H9 (cell line): ENCODE results near the gene FYCO1. TPM values are rescaled to one million over a fixed set of nuclear protein-coding genes. Genes with fewer than 3 reads are reported as not detected.

Experiments
- DNase-seq: peaks from one replicate; pipeline ENCODE4 v3.0.0-alpha.2; 2017
- H2AFZ ChIP-seq: one replicate; pipeline ENCODE4 v1.6.1; 2013; ENCODE audit warnings: mild to moderate bottlenecking, low read length, control low read depth, moderate library complexity
- H2AK5ac ChIP-seq: 2 replicates; pipeline ENCODE4 v1.6.1; 2013; ENCODE audit warnings: low read length, control low read depth, mixed read lengths; ENCODE audit not compliant: insufficient read length
- H2BK120ac ChIP-seq: one replicate; pipeline ENCODE4 v1.6.1; 2013; ENCODE audit warnings: low read depth, mild to moderate bottlenecking, low read length, control low read depth, inconsistent platforms; ENCODE audit not compliant: poor library complexity, severe bottlenecking
- H2BK12ac ChIP-seq: 2 replicates; pipeline ENCODE4 v1.6.1; 2013; ENCODE audit warnings: low read length, control low read depth, mixed read lengths, low read depth; ENCODE audit not compliant: insufficient read length
- H2BK15ac ChIP-seq: 2 replicates; pipeline ENCODE4 v1.6.1; 2013; ENCODE audit warnings: low read depth, low read length, control low read depth
- H2BK20ac ChIP-seq: one replicate; pipeline ENCODE4 v1.6.1; 2013; ENCODE audit warnings: low read depth, mild to moderate bottlenecking, low read length, control low read depth, inconsistent platforms; ENCODE audit not compliant: poor library complexity, severe bottlenecking
- H2BK5ac ChIP-seq: 2 replicates; pipeline ENCODE4 v1.6.1; 2013; ENCODE audit warnings: low read length, control low read depth, mixed read lengths; ENCODE audit not compliant: insufficient read length
- H3K14ac ChIP-seq: 2 replicates; pipeline ENCODE4 v1.6.1; 2013; ENCODE audit warnings: low read length, control low read depth; ENCODE audit not compliant: insufficient read depth
- H3K18ac ChIP-seq: 2 replicates; pipeline ENCODE4 v1.6.1; 2013; ENCODE audit warnings: low read depth, mild to moderate bottlenecking, mixed read lengths, low read length, control low read depth; ENCODE audit not compliant: insufficient read length
- H3K23ac ChIP-seq: 2 replicates; pipeline ENCODE4 v1.6.1; 2013; ENCODE audit warnings: low read length, control low read depth, mixed read lengths, low read depth; ENCODE audit not compliant: insufficient read length
- H3K23me2 ChIP-seq: 2 replicates; pipeline ENCODE4 v1.6.1; 2013; ENCODE audit warnings: low read depth, mild to moderate bottlenecking, mixed read lengths, low read length, control low read depth; ENCODE audit not compliant: insufficient read length, poor library complexity, severe bottlenecking
- H3K27ac ChIP-seq: 2 replicates; pipeline ENCODE4 v1.5.1; 2013; ENCODE audit warnings: low read length, control low read depth, mixed read lengths, low read depth; ENCODE audit not compliant: insufficient read length
- H3K27me3 ChIP-seq: 2 replicates; pipeline ENCODE4 v1.6.1; 2013; ENCODE audit warnings: low read length, control low read depth, inconsistent platforms; ENCODE audit not compliant: insufficient read depth
- H3K4ac ChIP-seq: 2 replicates; pipeline ENCODE4 v1.6.1; 2013; ENCODE audit warnings: low read depth, mild to moderate bottlenecking, control low read depth, inconsistent platforms, low read length, moderate library complexity
- H3K4me1 ChIP-seq: 2 replicates; pipeline ENCODE4 v1.6.1; 2013; ENCODE audit warnings: low read length, control low read depth, inconsistent platforms; ENCODE audit not compliant: insufficient read depth
- H3K4me2 ChIP-seq: 2 replicates; pipeline ENCODE4 v1.6.1; 2013; ENCODE audit warnings: low read length, control low read depth, mixed read lengths; ENCODE audit not compliant: insufficient read length, insufficient read depth
- H3K56ac ChIP-seq: 2 replicates; pipeline ENCODE4 v1.6.1; 2013; ENCODE audit warnings: low read depth, mild to moderate bottlenecking, mixed read lengths, low read length, control low read depth; ENCODE audit not compliant: insufficient read length
- H3K79me1 ChIP-seq: 2 replicates; pipeline ENCODE4 v1.6.1; 2013; ENCODE audit warnings: low read depth, mild to moderate bottlenecking, moderate library complexity, low read length, control low read depth, inconsistent platforms; ENCODE audit not compliant: insufficient read depth, poor library complexity, severe bottlenecking
- H3K79me2 ChIP-seq: 2 replicates; pipeline ENCODE4 v1.6.1; 2013; ENCODE audit warnings: low read length, control low read depth, inconsistent platforms; ENCODE audit not compliant: insufficient read depth
- H3K9ac ChIP-seq: 2 replicates; pipeline ENCODE4 v1.6.1; 2013; ENCODE audit warnings: low read length, control low read depth, mixed read lengths; ENCODE audit not compliant: insufficient read length; ENCODE audit errors: extremely low read depth
- H3K9me3 ChIP-seq: one replicate; pipeline ENCODE4 v1.6.1; 2013; ENCODE audit warnings: low read depth, low read length, inconsistent platforms; ENCODE audit not compliant: control insufficient read depth
- H3T11ph ChIP-seq: one replicate; pipeline ENCODE4 v1.6.1; 2013; ENCODE audit warnings: mild to moderate bottlenecking, low read length, control low read depth, inconsistent platforms
- H4K20me1 ChIP-seq: one replicate; pipeline ENCODE4 v1.6.1; 2013; ENCODE audit not compliant: control insufficient read depth, insufficient read length, insufficient read depth
- H4K5ac ChIP-seq: 2 replicates; pipeline ENCODE4 v1.6.1; 2013; ENCODE audit warnings: low read depth, mild to moderate bottlenecking, mixed read lengths, low read length, control low read depth; ENCODE audit not compliant: insufficient read length
- H4K8ac ChIP-seq: replicated peaks from 2 replicates; pipeline ENCODE4 v1.6.1; 2013; ENCODE audit warnings: low read length, control low read depth, mixed read lengths, low read depth; ENCODE audit not compliant: insufficient read length
- H4K91ac ChIP-seq: 2 replicates; pipeline ENCODE4 v1.6.1; 2013; ENCODE audit warnings: low read depth, mild to moderate bottlenecking, moderate library complexity, mixed read lengths, low read length, control low read depth; ENCODE audit not compliant: insufficient read length
- H3K27ac Mint-ChIP-seq, 3 experiments: 2 replicates in 2 of 3; 3 replicates in 1 of 3; pipeline ENCODE4 v1.8.0; 2020 to 2021; ENCODE audit warnings: mixed read lengths in 3 of 3, mild to moderate bottlenecking in 1 of 3, moderate library complexity in 1 of 3
- H3K27me3 Mint-ChIP-seq: 2 replicates; pipeline ENCODE4 v1.8.0; 2021; ENCODE audit warnings: low read depth, mild to moderate bottlenecking, moderate library complexity, mixed read lengths
- H3K36me3 Mint-ChIP-seq, 3 experiments: 2 replicates in 2 of 3; 3 replicates in 1 of 3; pipeline ENCODE4 v1.8.0; 2020 to 2021; ENCODE audit warnings: low read depth in 3 of 3, mixed read lengths in 3 of 3; ENCODE audit not compliant: insufficient read depth in 1 of 3
- H3K4me1 Mint-ChIP-seq, 2 experiments: 2 replicates each; pipeline ENCODE4 v1.8.0; 2020; ENCODE audit warnings: mixed read lengths in 2 of 2
- H3K4me3 Mint-ChIP-seq, 2 experiments: 2 replicates in 1 of 2; 3 replicates in 1 of 2; pipeline ENCODE4 v1.8.0; 2020 to 2021; ENCODE audit warnings: mild to moderate bottlenecking in 2 of 2, mixed read lengths in 2 of 2, moderate library complexity in 1 of 2
- H3K9me3 Mint-ChIP-seq, 2 experiments: 2 replicates in 1 of 2; 3 replicates in 1 of 2; pipeline ENCODE4 v1.8.0; 2020; ENCODE audit warnings: mild to moderate bottlenecking in 2 of 2, mixed read lengths in 2 of 2, moderate library complexity in 1 of 2
- WGBS: extraction: QIAGEN DNeasy Blood & Tissue Kit; methylation state at CpG from one replicate; pipeline ENCODE4 v1.1.7; 2013; ENCODE audit warnings: missing lambda C conversion rate, low lambda C conversion rate, mixed read lengths; ENCODE audit not compliant: insufficient read length; ENCODE audit errors: extremely low coverage; 5-methylcytosine and 5-hydroxymethylcytosine counted together
- long read RNA-seq: library from polyadenylated mRNA; unstranded; transcript quantifications from one replicate; pipeline ENCODE4 v2.0.0, GENCODE V29; 2020
- total RNA-seq: library from RNA; stranded (reverse); gene quantifications from 2 replicates; pipeline ENCODE4 v1.2.1, GENCODE V29; 2021
- TF ChIP-seq, protein P1 (sequence below): fragments of 200-600 bp; sonication (generic); conservative IDR thresholded peaks from 3 replicates; pipeline ENCODE4 v1.8.0; 2021; ENCODE audit warnings: antibody characterized with exemption, mild to moderate bottlenecking

Gene FYCO1
- total RNA-seq, result 10.4 and 10.6 TPM in 2 replicates
- long read RNA-seq, full-length matches to known transcripts, result 3 of 15 reads
- long read RNA-seq, partial matches to known transcripts, result 4 of 15 reads
- long read RNA-seq, other reads (novel, unspliced or antisense), result 8 of 15 reads

DNA sequence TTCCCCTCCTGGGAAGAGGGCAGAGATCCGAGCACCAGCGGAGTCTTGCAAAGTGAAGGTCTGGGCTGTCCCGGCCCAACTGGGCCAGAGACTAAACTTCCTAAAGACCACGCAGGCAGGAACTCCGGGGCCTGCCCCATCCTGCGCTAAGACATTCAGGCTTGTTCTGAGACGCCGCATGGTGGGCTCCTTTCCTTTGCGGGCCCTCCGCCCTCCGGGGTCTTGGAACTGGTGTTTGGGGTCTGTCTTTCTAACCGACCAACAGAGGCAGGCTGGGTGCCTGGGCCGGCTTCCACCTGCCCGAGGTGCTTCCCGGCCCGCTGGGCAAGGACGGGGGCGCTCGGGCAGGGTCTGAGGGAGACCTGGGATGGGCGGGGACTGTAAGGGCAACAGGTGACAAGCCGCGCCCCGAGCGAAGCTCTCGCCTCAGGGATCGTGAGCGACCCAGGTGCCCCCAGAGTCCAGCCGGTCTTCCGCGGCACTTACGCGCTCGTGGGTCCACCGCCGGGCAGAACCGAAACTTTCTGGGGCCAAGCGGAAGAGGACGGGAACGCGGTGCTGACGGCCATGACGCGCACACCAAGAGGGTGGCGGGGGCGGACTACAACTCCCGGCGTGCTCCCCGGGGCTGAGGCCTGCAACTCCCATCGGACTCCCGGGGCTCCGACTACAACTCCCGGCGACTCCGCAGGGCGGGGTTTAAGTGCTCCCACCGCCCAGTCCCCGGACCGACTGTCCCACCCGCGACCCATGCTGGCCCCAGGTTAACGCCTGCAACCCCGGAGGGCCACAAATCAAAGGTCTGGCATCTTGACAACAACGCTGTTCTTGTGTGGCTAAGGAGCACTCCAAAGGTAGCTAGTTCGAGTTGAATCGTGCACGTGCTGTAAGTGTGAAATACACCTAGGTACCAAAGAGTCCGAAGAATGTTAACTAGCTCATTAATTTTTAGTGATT lies at the start of gene FYCO1:
TSS of gene FYCO1 (minus strand) at position 589 of the 957 bp plus-strand sequence. CDS start 10,914 bp downstream, outside the sequence.
- H4K20me1 ChIP-seq, result no peaks in the 10 kb centered on the region
- H3K18ac ChIP-seq, result no peak within 1 kb of the TSS
- Mint-ChIP-seq H3K36me3 (peaks cover 0 to 3% (median 0%) of the 10 kb centered on the region in 3 experiments; a peak in 1 of 7 replicates), H3K4me3 (peak within 1 kb of the TSS; percentile 83 to 88), H3K27ac (peak within 1 kb of the TSS in 2 of 3 experiments; percentile 74 to 83; a peak in 4 of 7 replicates), H3K9me3 (no peaks in the 10 kb centered on the region), H3K4me1 (peaks cover 21 to 27% of the 10 kb centered on the region in 2 experiments), H3K27me3 (peaks cover 13% of the 10 kb centered on the region)
- H4K91ac ChIP-seq, result no peak within 1 kb of the TSS
- no CpG with 5 or more reads among the region's 67 CpGs for WGBS
- no peak within 1 kb of the TSS for H3K56ac ChIP-seq
- H3K23me2 ChIP-seq, result peaks cover 3% of the 10 kb centered on the region
- H2AFZ ChIP-seq, result peak within 1 kb of the TSS; percentile 43
- no peak within 1 kb of the TSS for H3K27ac ChIP-seq
- no peak within 1 kb of the TSS for H2BK15ac ChIP-seq
- H2BK5ac ChIP-seq, result no peak within 1 kb of the TSS
- DNase-seq, result peak; percentile 94
- TF ChIP-seq, protein P1, sequence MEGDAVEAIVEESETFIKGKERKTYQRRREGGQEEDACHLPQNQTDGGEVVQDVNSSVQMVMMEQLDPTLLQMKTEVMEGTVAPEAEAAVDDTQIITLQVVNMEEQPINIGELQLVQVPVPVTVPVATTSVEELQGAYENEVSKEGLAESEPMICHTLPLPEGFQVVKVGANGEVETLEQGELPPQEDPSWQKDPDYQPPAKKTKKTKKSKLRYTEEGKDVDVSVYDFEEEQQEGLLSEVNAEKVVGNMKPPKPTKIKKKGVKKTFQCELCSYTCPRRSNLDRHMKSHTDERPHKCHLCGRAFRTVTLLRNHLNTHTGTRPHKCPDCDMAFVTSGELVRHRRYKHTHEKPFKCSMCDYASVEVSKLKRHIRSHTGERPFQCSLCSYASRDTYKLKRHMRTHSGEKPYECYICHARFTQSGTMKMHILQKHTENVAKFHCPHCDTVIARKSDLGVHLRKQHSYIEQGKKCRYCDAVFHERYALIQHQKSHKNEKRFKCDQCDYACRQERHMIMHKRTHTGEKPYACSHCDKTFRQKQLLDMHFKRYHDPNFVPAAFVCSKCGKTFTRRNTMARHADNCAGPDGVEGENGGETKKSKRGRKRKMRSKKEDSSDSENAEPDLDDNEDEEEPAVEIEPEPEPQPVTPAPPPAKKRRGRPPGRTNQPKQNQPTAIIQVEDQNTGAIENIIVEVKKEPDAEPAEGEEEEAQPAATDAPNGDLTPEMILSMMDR, result no peak
- no peak within 1 kb of the TSS for H3K4ac ChIP-seq
- H3K9me3 ChIP-seq, result no peaks in the 10 kb centered on the region
- no peak within 1 kb of the TSS for H4K8ac ChIP-seq
- H3K27me3 ChIP-seq, result no peaks in the 10 kb centered on the region
- peaks cover 13% of the 10 kb centered on the region; the same call in 1 of the 2 replicates for H3K4me1 ChIP-seq
- no peak within 1 kb of the TSS for H2AK5ac ChIP-seq
- H3K14ac ChIP-seq, result peak within 1 kb of the TSS; percentile 69
- H3K79me2 ChIP-seq, result peaks cover 2% of the 10 kb centered on the region; the same call in 1 of the 2 replicates
- no peaks in the 10 kb centered on the region for H3K79me1 ChIP-seq
- H3K9ac ChIP-seq, result peak within 1 kb of the TSS; percentile 47
- no peak within 1 kb of the TSS for H2BK120ac ChIP-seq
- peak within 1 kb of the TSS; percentile 77 for H3K4me2 ChIP-seq
- H3K23ac ChIP-seq, result no peak within 1 kb of the TSS
- no peak within 1 kb of the TSS for H3T11ph ChIP-seq
- no peak within 1 kb of the TSS for H4K5ac ChIP-seq
- no peak within 1 kb of the TSS for H2BK12ac ChIP-seq
- H2BK20ac ChIP-seq, result no peak within 1 kb of the TSS
